NOMO-1 treated with DMSO at 0.1 percent for 48 hours (cell line): ENCODE measurements around the gene MRGPRX4.
A peak's percentile ranks its signal among the peaks of the same experiment; 100 is the strongest.
"Not testable (repeated sequence)": the region's sequence is repeated elsewhere in the genome, so short reads cannot be mapped to it uniquely, and the experiment has no call there.

Source experiments
- DNase-seq: peaks from one replicate; lab custom pipeline; 2025; ENCODE audit not compliant: unreplicated experiment; lab: John Stamatoyannopoulos, UW

MRGPRX4 gene

DNA sequence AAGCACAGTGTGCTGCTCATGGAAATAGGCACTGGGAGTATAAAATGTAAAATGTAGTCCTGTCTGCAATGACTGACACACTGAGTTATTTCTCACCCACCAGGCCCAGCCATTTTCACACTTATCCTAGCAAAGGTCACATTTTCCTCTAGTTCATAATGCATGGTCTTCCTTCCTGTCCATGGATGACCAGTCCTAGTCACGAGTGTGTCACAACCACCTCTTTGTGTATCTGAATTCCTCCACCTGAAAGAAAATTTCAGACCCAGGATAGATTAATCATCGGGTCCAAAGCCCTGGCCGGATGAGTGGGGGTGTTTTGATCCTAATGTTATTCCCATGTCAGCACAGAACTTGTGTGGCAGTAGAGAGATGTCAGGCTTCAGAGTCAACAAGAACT, at the start of gene MRGPRX4:
Gene MRGPRX4, plus strand, starts transcription at position 172 of the 400 bp plus-strand sequence. CDS start 420 bp downstream, outside the sequence.
- no peak for DNase-seq

DNA sequence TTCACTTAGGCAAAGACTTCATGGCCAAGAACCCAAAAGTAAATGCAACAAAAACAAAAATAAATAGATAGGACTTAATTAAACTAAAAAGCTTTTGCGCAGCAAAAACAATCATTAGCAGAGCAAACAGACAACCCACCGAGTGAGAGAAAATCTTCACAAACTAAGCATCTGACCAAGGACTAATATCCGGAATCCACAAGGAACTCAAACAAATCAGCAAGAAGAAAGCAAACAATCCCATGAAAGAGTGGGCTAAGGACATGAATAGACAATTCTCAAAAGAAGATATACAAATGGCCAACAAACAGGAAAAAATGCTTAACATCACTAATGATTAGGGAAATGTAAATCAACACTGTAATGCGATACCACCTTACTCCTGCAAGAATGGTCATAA, 41.5 kb upstream of the MRGPRX4 start:
- not testable (repeated sequence) for DNase-seq

DNA sequence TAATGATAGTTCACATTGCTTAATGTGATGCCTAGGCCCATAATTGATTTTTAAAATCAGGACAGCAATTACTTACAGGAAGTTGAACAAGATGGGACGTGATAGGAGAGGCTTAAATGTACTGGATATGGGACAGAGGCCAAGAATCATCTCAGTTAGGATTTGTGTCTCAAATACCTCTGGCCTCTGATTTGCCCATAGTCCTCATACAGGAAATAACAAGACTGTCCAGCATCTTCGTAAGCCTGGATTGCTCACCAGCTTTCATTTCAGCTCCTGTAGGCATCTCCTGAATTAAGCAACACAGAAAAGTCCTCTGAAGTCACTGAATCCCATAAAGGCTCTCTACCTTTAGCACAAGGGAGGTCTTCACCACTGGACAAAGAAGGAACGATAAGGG, 40.3 kb upstream of the MRGPRX4 start, which contains the start of gene MRGPRX3:
Gene MRGPRX3, plus strand, starts transcription at position 231 of the 400 bp plus-strand sequence. CDS start 4,632 bp downstream, outside the sequence.
- no peak for DNase-seq

DNA sequence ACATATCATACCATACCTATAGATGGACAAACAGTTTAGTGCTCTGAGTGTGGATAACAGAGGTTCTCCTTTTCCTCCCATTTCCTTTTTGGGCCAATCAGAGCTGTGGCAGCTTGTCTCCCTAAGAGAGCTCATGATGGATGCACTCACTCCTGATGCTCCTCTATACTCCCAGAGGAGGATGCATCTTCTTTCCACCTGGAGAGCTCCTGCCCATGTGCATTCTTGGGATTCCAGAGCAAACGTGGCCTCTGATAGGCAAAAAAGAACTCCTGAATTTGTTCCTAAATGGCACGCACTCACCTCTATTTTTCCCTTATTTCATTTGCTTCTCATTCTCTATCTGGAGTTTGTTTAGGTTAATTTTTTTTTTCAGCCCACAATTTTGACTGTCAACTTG, 37.3 kb upstream of the MRGPRX4 start:
- no peak for DNase-seq

DNA sequence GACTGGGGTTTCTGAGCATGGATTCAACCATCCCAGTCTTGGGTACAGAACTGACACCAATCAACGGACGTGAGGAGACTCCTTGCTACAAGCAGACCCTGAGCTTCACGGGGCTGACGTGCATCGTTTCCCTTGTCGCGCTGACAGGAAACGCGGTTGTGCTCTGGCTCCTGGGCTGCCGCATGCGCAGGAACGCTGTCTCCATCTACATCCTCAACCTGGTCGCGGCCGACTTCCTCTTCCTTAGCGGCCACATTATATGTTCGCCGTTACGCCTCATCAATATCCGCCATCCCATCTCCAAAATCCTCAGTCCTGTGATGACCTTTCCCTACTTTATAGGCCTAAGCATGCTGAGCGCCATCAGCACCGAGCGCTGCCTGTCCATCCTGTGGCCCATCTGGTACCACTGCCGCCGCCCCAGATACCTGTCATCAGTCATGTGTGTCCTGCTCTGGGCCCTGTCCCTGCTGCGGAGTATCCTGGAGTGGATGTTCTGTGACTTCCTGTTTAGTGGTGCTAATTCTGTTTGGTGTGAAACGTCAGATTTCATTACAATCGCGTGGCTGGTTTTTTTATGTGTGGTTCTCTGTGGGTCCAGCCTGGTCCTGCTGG, 35.3 kb upstream of the MRGPRX4 start:
- DNase-seq: no peak

GRCh38 chr11:18140145-18140544, 32.5 kb upstream of the MRGPRX4 start:
- DNase-seq: no peak

DNA sequence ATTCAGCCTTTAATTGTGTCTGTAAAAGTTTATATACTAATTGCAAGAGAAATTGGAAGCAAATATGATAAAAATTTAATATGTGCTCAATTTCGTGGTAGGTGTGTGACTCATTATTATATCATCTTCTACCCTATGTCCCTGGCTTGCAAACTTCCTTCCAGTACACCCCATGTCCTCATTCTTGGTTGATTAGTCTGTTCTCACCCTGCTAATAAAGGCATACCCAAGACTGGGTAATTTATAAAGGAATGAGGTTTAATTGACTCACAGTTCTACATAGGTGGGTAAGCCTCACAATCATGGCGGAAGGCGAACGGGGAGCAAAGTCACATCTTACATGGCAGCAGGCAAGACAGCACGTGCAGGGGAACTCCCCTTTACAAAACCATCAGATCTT, 28.4 kb upstream of the MRGPRX4 start:
- DNase-seq: no peak

DNA sequence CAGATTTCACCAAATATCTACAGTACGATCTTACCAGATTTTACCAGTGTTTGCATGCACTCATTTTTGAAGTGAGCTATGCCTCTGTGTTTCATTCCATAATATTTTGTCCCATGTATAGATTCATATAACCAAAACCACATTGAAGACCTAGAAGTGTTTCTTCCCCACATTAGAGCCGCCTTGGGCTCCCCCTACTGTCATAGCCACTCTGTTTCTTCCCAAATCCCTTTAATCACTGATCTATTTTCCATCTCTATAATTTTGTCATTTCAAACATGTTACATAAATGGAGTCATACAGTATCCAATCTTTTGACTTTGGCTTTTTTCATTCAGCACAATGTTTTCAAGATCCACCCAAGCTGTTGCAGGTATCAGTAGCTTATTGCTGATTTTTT, 27.6 kb upstream of the MRGPRX4 start:
- DNase-seq: no peak

DNA sequence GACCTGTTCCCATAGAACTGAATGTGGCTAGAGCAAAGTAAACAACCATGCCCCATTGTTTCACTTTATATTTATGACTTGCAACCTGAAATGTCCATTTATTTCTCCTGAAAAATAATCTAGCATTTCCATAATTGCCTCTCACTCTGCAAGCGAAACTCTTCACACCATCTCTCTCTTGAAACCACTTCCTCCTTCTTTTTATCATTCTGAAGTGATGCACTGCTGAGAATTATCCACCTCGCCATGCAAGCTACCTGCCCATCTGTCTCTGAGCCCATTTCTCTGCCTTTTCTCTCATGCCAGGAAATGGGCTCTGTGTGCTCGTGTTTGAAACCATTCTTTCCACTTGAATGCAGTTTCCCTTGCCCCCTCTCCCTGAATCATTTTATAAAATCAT, 26.8 kb upstream of the MRGPRX4 start:
- DNase-seq: no peak

- no peak for DNase-seq
Observed at GRCh38 chr11:18151581-18151980, 21.1 kb upstream of the MRGPRX4 start.

DNA sequence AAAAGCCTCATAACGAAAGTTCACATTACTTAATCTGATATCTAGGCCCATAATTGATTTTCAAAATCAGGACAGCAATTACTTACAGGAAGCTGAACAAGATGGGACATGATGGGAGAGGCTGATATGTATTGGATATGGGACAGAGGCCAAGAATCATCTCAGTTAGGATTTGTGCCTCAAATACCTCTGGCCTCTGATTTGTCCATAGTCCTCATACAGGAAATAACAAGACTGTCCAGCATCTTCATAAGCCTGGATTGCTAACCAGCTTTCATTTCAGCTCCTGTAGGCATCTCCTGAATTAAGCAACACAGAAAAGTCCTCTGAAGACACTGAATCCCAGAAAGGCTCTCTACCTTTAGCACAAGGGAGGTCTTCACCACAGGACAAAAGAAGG, 4.3 kb upstream of the MRGPRX4 start:
- no peak for DNase-seq

- no peak for DNase-seq
Observed at GRCh38 chr11:18171377-18172000, 1.1 kb upstream of the MRGPRX4 start.

DNA sequence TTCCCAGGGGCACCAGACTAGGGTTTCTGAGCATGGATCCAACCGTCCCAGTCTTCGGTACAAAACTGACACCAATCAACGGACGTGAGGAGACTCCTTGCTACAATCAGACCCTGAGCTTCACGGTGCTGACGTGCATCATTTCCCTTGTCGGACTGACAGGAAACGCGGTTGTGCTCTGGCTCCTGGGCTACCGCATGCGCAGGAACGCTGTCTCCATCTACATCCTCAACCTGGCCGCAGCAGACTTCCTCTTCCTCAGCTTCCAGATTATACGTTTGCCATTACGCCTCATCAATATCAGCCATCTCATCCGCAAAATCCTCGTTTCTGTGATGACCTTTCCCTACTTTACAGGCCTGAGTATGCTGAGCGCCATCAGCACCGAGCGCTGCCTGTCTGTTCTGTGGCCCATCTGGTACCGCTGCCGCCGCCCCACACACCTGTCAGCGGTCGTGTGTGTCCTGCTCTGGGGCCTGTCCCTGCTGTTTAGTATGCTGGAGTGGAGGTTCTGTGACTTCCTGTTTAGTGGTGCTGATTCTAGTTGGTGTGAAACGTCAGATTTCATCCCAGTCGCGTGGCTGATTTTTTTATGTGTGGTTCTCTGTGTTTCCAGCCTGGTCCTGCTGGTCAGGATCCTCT, 709 bp downstream of the MRGPRX4 start:
- no peak for DNase-seq

- DNase-seq: no peak
Observed at GRCh38 chr11:18188796-18189195, 16.2 kb downstream of the MRGPRX4 start.

DNA sequence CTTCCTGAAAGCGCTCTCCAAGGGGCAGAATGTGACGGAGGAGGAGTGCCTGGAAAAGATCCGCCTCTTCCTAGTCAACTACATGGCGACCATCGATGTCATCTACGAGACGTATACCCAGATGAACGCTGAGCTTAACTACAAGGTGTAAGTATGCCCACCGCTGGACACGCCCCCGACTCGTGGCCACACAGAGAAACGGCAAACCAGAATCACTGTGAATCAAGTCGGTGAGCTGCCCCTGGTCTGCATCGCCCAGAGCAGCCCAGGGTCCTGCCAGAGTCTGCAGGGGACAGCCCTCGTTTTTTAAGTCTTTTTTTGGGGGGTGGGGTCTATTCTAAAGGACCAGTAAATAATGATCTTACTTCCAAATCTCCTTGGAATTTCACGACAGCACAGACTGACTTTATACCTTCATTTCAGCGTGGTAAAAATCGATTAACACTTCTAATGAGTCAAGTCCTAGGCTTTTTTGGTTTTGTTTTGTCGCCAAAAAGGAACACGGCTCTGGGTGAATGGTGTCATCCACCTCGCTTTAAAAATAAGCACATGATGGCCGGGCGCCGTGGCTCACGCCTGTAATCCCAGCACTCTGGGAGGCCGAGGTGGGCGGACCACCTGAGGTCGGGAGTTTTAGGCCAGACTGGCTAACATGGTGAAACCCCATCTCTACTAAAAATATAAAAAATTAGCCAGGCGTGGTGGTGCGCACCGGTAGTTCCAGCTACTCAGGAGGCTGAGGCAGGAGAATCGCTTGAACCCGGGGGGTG, 17.0 kb downstream of the MRGPRX4 start:
- not testable (repeated sequence) for DNase-seq

DNA sequence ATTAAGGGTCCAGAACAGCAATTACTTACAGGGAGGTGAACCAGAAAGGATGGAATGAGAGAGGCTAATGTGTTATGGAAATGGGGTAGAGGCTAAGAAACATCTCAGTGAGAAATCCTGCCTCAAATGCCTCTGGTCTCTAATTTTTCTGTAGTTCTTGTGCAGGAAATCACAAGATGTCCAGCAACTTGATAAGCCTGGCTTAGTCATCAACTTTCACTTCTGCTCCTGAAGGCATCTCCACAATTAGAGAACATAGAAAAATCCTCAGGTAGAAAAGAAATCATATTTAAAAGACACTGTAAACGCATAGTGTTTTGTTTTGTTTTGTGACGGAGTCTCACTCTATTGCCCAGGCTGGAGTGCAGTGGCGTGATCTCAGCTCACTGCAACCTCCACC, 18.7 kb downstream of the MRGPRX4 start:
- DNase-seq: peak; percentile 83

DNA sequence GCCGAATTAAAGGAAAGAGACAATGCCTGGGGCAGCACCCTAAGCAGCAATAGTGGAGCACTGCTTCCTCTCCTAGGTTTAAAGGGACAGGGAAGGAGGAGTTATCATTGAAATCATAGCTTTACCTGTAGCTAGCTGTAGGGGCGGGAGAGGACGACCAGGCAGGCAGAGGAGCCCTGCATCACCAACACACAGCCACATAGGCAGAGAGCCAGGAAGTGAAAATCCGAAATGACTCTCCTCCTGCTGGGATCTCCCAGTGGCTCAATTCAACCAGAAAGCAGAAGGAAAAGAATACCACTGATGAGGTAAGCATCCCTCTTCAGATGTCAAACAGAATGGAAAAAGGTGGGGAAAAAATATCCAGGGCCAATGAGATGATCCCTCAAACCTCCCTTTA, 20.4 kb downstream of the MRGPRX4 start:
- no peak for DNase-seq

- DNase-seq: no peak
Observed at GRCh38 chr11:18196532-18196931, 23.9 kb downstream of the MRGPRX4 start.

DNA sequence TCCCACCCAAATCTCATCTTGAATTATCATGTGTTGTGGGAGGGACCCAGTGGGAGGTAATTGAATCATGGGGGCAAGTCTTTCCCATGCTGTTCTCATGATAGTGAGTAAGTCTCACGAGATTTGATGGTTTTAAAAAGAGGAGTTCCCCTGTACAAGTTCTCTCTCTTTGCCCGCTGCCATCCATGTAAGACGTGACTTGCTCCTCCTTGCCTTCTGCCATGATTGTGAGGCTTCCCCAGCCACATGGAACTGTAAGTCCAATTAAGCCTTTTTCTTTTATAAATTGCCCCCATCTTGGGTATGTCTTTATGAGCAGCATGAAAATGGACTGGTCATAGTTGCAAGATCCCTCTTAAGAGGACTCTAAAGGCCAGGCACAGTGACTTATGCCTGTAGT, 25.1 kb downstream of the MRGPRX4 start:
- DNase-seq: not testable (repeated sequence)

DNA sequence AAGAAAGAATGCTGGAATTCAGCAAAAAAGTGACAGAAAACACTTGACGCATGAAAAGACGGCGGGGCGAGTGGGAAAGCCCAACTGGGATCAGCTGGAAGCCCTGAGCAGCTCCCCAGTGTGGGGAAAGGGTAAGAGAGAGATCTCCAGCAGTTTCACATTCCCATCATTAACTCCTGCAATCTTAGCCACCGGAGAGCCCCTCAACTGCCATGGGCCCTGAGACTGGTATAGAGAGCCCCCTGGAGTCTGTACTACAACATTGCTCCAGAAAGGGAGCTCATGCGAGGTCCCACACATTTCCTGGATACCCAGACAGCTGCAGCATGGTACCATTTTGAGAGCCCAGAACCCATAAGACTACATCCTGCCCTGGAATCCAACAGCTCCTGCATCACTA, 31.1 kb downstream of the MRGPRX4 start:
- DNase-seq: peak; percentile 4

- DNase-seq: no peak
Observed at GRCh38 chr11:18204220-18204619, 31.6 kb downstream of the MRGPRX4 start.

DNA sequence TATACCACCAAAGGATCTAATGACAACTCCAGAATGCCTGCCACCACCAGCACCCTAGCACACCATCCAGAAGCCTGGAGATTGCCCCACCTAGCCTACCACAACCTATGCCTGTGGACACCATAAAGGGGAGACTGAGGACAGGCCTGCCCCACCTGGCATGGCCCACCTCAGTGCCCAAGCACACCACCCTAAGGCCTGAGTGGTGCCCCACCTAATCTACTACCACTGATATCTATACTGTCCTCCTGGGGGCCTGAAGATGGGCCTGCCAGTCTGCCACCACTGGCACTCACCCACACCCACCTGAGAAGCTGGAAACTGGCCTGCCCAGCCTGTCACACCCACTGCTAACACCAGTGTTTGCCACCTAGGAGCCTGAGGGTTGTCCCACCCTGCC, 32.1 kb downstream of the MRGPRX4 start:
- no peak for DNase-seq
